ENCODE measurements around the gene NWD2. TPM values are rescaled to one million over a fixed set of nuclear protein-coding genes. Genes with fewer than 3 reads are reported as not detected.

Gene NWD2
- total RNA-seq, 4 donors from 2014 or later, result 0.22 TPM; not detected in 3

GRCh38 chr4:37279894-37280592, 35.5 kb downstream of the NWD2 start:
- H3K36me3 ChIP-seq, result no peaks in the 10 kb centered on the region
- intact Hi-C loops (cut with DNase I), result no loop called here
- 60 to 69% methylated on average over 5 to 6 of the region's 6 CpGs for WGBS, 2 donors
- TF ChIP-seq CTCF (IDR thresholded peaks at IDR 0.05), result no peak
- TF ChIP-seq POLR2A (IDR thresholded peaks at IDR 0.05), result no peak
- H3K9me3 ChIP-seq, result no peaks in the 10 kb centered on the region
- no peaks in the 10 kb centered on the region for H3K27me3 ChIP-seq
- H3K4me1 ChIP-seq, result no peaks in the 10 kb centered on the region
- H3K4me3 ChIP-seq, result no peak overlapping the region
- no peak overlapping the region for H3K27ac ChIP-seq
- DNase-seq, result no peak

GRCh38 chr4:37299468-37299867, 54.9 kb downstream of the NWD2 start:
- Histone ChIP-seq H3K27me3 (no peaks in the 10 kb centered on the region), H3K4me1 (no peaks in the 10 kb centered on the region), H3K4me3 (no peak overlapping the region), H3K9me3 (no peaks in the 10 kb centered on the region), H3K36me3 (no peaks in the 10 kb centered on the region), H3K27ac (no peak overlapping the region)
- no peak for TF ChIP-seq POLR2A (IDR thresholded peaks at IDR 0.05)
- TF ChIP-seq CTCF (IDR thresholded peaks at IDR 0.05), result no peak
- 68 to 71% methylated on average over 1 of the region's 1 CpG for WGBS, 2 donors
- intact Hi-C loops (cut with DNase I), result no loop called here
- no peak for DNase-seq

- Histone ChIP-seq H3K27me3 (no peaks in the 10 kb centered on the region), H3K36me3 (no peaks in the 10 kb centered on the region), H3K4me3 (no peak overlapping the region), H3K9me3 (peaks cover 0 to 8% (median 0%) of the 10 kb centered on the region in 3 donors), H3K27ac (no peak overlapping the region), H3K4me1 (no peaks in the 10 kb centered on the region)
- WGBS, 2 donors, result 30 to 100% methylated on average over 3 of the region's 6 CpGs
- no peak for DNase-seq
- intact Hi-C loops (cut with DNase I), result no loop called here
- TF ChIP-seq CTCF (IDR thresholded peaks at IDR 0.05) (no peak), POLR2A (IDR thresholded peaks at IDR 0.05) (no peak)
Measured at GRCh38 chr4:37304612-37305011, 60.1 kb downstream of the NWD2 start.

GRCh38 chr4:37305984-37306383, 61.4 kb downstream of the NWD2 start:
- no peak for DNase-seq
- intact Hi-C loops (cut with DNase I), result no loop called here
- Histone ChIP-seq H3K9me3 (peaks cover 0 to 10% (median 0%) of the 10 kb centered on the region in 3 donors), H3K36me3 (no peaks in the 10 kb centered on the region), H3K27me3 (no peaks in the 10 kb centered on the region), H3K4me1 (no peaks in the 10 kb centered on the region), H3K4me3 (no peak overlapping the region), H3K27ac (no peak overlapping the region)
- TF ChIP-seq POLR2A (IDR thresholded peaks at IDR 0.05), result no peak
- TF ChIP-seq CTCF (IDR thresholded peaks at IDR 0.05), result no peak
- 67 to 70% methylated on average over 1 of the region's 1 CpG for WGBS, 2 donors

- TF ChIP-seq POLR2A (IDR thresholded peaks at IDR 0.05) (no peak), CTCF (IDR thresholded peaks at IDR 0.05) (no peak)
- no peaks in the 10 kb centered on the region for H3K27me3 ChIP-seq
- H3K36me3 ChIP-seq, result no peaks in the 10 kb centered on the region
- no peak overlapping the region for H3K27ac ChIP-seq
- H3K4me1 ChIP-seq, result no peaks in the 10 kb centered on the region
- no peak for DNase-seq
- H3K9me3 ChIP-seq, result no peaks in the 10 kb centered on the region
- H3K4me3 ChIP-seq, result no peak overlapping the region
- intact Hi-C loops (cut with DNase I), result no loop called here
- 10 to 14% methylated on average over 3 of the region's 3 CpGs for WGBS, 2 donors
Measured at GRCh38 chr4:37317104-37317643, 72.6 kb downstream of the NWD2 start.
